Myocyte (in vitro differentiated cells): Measurements from ENCODE around the gene ZBTB14. TPM values are rescaled to one million over a fixed set of nuclear protein-coding genes. Genes with fewer than 3 reads are reported as not detected.

Experiments used
- DNase-seq: peaks from one replicate; pipeline ENCODE4 v3.0.0-alpha.2; 2012; ENCODE audit warnings: low read depth
- total RNA-seq: library from RNA; depleted of rRNA; stranded (reverse); fragments of >200 nt; gene quantifications from 2 replicates; pipeline ENCODE4 v1.2.3, GENCODE V29; 2014

The ZBTB14 gene
- total RNA-seq, 1 donor from 2014 or later, result 16.3 TPM

- no peak for DNase-seq
Measured at GRCh38 chr18:5294113-5294456, 1.4 kb downstream of the ZBTB14 start.

- no peak for DNase-seq
Measured at GRCh38 chr18:5288517-5288935, 7.0 kb downstream of the ZBTB14 start.

- DNase-seq, result no peak
Measured at GRCh38 chr18:5287854-5288253, 7.7 kb downstream of the ZBTB14 start.

GRCh38 chr18:5286525-5286924 is 9.0 kb downstream of the ZBTB14 start:
- no peak for DNase-seq

- peak; percentile 91 for DNase-seq
Measured at GRCh38 chr18:5285326-5285725, 10.2 kb downstream of the ZBTB14 start.

- no peak for DNase-seq
Measured at GRCh38 chr18:5284808-5285207, 10.7 kb downstream of the ZBTB14 start.

GRCh38 chr18:5282770-5283169 is 12.8 kb downstream of the ZBTB14 start:
- DNase-seq, result no peak

- DNase-seq, result no peak
Measured at GRCh38 chr18:5276947-5277346, 18.6 kb downstream of the ZBTB14 start.

- no peak for DNase-seq
Measured at GRCh38 chr18:5275872-5276271, 19.7 kb downstream of the ZBTB14 start.

- no peak for DNase-seq
Measured at GRCh38 chr18:5268874-5269273, 26.7 kb downstream of the ZBTB14 start.

GRCh38 chr18:5266721-5267120 is 28.8 kb downstream of the ZBTB14 start:
- no peak for DNase-seq

GRCh38 chr18:5253910-5254309 is 41.6 kb downstream of the ZBTB14 start:
- no peak for DNase-seq

- no peak for DNase-seq
Measured at GRCh38 chr18:5251117-5251516, 44.4 kb downstream of the ZBTB14 start.

GRCh38 chr18:5250603-5251002 is 44.9 kb downstream of the ZBTB14 start:
- DNase-seq, result no peak

- no peak for DNase-seq
Measured at GRCh38 chr18:5244941-5245340, 50.6 kb downstream of the ZBTB14 start.

- DNase-seq, result no peak
Measured at GRCh38 chr18:5239447-5239846, 56.1 kb downstream of the ZBTB14 start.

Other genes starting within 250 kb of the ZBTB14 start
- not detected in 2 replicates for gene AKAIN1, start 98.5 kb downstream of the ZBTB14 start, total RNA-seq
- not detected in 2 replicates for gene EPB41L3, start 248.3 kb upstream of the ZBTB14 start, total RNA-seq